HepG2 (cell line): Measurements from ENCODE around the gene CYB5D1. TPM values are rescaled to one million over a fixed set of nuclear protein-coding genes. Genes with fewer than 3 reads are reported as not detected.

Experiments
- ATAC-seq: fragments of 200-7000 bp; cut with Tn5 transposase; 3 replicates; pipeline ENCODE4 v1.9.1; 2020; ENCODE audit warnings: mild to moderate bottlenecking, moderate library complexity
- BruUV-seq: library from RNA; stranded (reverse); fragments of 400-500 nt; replicated peaks from 2 replicates; lab custom pipeline; 2021; lab: Mats Ljungman, UMichigan
- CTCF ChIA-PET: fragments of 300-600 bp; formaldehyde crosslinking; extraction: SDS; loops from one replicate; lab custom pipeline; 2021; ENCODE audit warnings: low total read pairs, inconsistent platforms, low intra/inter-chr PET ratio; lab: Yijun Ruan, JAX
- POLR2A ChIA-PET: fragments of 350-600 bp; sonication (Branson Sonifier 250); formaldehyde crosslinking; loops from one replicate; lab custom pipeline; 2020; ENCODE audit warnings: antibody characterized with exemption, inconsistent platforms; lab: Yijun Ruan, JAX
- DNase-seq: peaks from one replicate; pipeline ENCODE4 v3.0.0-alpha.2; 2015; ENCODE audit warnings: low spot score
- FAIRE-seq: peaks from 3 replicates; lab custom pipeline; 2011; peaks lifted over from hg19 to GRCh38; lab: Jason Lieb, UNC
- H2AFZ ChIP-seq: one replicate; pipeline ENCODE4 v1.6.1; 2011; ENCODE audit warnings: low read length, inconsistent platforms
- H3K27ac ChIP-seq: fragments of 300-600 bp; 3 replicates; pipeline ENCODE4 v1.8.0; 2011; ENCODE audit warnings: mixed run types, mild to moderate bottlenecking, mixed read lengths, low read length, inconsistent platforms; ENCODE audit not compliant: insufficient read depth; ENCODE audit errors: extremely low read length
- H3K27me3 ChIP-seq, 2 experiments: fragments of 200-600 bp in 1 of 2; 2 replicates in 1 of 2; 3 replicates in 1 of 2; pipeline versions ENCODE4 v1.6.0 to v1.8.0; 2011; ENCODE audit warnings: low read length in 2 of 2, mild to moderate bottlenecking in 2 of 2, moderate library complexity in 2 of 2, inconsistent platforms in 1 of 2; ENCODE audit not compliant: insufficient read depth in 2 of 2, control insufficient read depth in 1 of 2
- H3K36me3 ChIP-seq, 2 experiments: fragments of 200-600 bp in 1 of 2; replicated peaks in 1 of 2; 2 replicates in 1 of 2; 3 replicates in 1 of 2; pipeline versions ENCODE4 v1.5.1 to v1.8.0; 2011; ENCODE audit warnings: low read length in 2 of 2, inconsistent platforms in 1 of 2; ENCODE audit not compliant: insufficient read depth in 2 of 2, control insufficient read depth in 1 of 2
- H3K4me1 ChIP-seq: 2 replicates; pipeline ENCODE4 v1.5.1; 2012; ENCODE audit warnings: low read length, inconsistent platforms; ENCODE audit not compliant: insufficient read depth
- H3K4me2 ChIP-seq: 2 replicates; pipeline ENCODE4 v1.6.0; 2011; ENCODE audit warnings: low read depth, low read length, inconsistent platforms
- H3K4me3 ChIP-seq, 3 experiments: fragments of 200-600 bp in 1 of 3; sonication (generic), shearing (Covaris generic) in 1 of 3; replicated peaks in 1 of 3; 2 replicates each; pipeline ENCODE4 v1.5.1; 2011 to 2016; ENCODE audit warnings: low read length in 3 of 3, inconsistent platforms in 2 of 3, low read depth in 2 of 3, mild to moderate bottlenecking in 2 of 3, control low read depth in 1 of 3, mixed read lengths in 1 of 3; ENCODE audit not compliant: insufficient read depth in 1 of 3
- H3K79me2 ChIP-seq: one replicate; pipeline ENCODE4 v1.6.1; 2011; ENCODE audit warnings: low read length, inconsistent platforms; ENCODE audit not compliant: insufficient read depth
- H3K9ac ChIP-seq: 2 replicates; pipeline ENCODE4 v1.6.0; 2011; ENCODE audit warnings: mild to moderate bottlenecking, low read depth, low read length, inconsistent platforms; ENCODE audit not compliant: insufficient read depth
- H3K9me3 ChIP-seq: 2 replicates; pipeline ENCODE4 v1.5.1; 2012; ENCODE audit warnings: mild to moderate bottlenecking, low read length
- H4K20me1 ChIP-seq: 2 replicates; pipeline ENCODE4 v1.6.0; 2011; ENCODE audit warnings: inconsistent platforms, mild to moderate bottlenecking, low read length, moderate library complexity; ENCODE audit not compliant: insufficient read depth
- AGO1 ChIP-seq: fragments of 200-400 bp; formaldehyde crosslinking; IDR thresholded peaks from 2 replicates; pipeline ENCODE4 v1.6.1; 2017; ENCODE audit warnings: mild to moderate bottlenecking, low read depth, low read length, moderate library complexity; ENCODE audit not compliant: poor library complexity, severe bottlenecking
- HNRNPH1 ChIP-seq: fragments of 200-400 bp; formaldehyde crosslinking; optimal IDR thresholded peaks from 2 replicates; pipeline ENCODE3; 2017; ENCODE audit warnings: mild to moderate bottlenecking, low read depth, low read length
- POLR2A ChIP-seq, 2 experiments: IDR thresholded peaks; 2 replicates each; pipeline ENCODE4 v1.6.1; 2011; ENCODE audit warnings: low read depth in 2 of 2, low read length in 2 of 2, mild to moderate bottlenecking in 1 of 2, moderate library complexity in 1 of 2; ENCODE audit not compliant: insufficient read depth in 1 of 2
- RBM22 ChIP-seq: fragments of 200-400 bp; formaldehyde crosslinking; optimal IDR thresholded peaks from 2 replicates; pipeline ENCODE3; 2017; ENCODE audit warnings: mild to moderate bottlenecking, low read length, moderate library complexity
- RFX5 ChIP-seq: IDR thresholded peaks from 2 replicates; pipeline ENCODE4 v1.6.1; 2011; ENCODE audit warnings: low read depth, low read length, improper control_type of control experiment
- STAG1 ChIP-seq: sonication (generic); formaldehyde crosslinking; IDR thresholded peaks from 2 replicates; pipeline ENCODE4 v1.4.0; 2020; ENCODE audit warnings: missing genetic modification reagents
- ZBTB38 ChIP-seq: sonication (generic); formaldehyde crosslinking; IDR thresholded peaks from 2 replicates; pipeline ENCODE4 v1.5.1; 2020; ENCODE audit warnings: mild to moderate bottlenecking, missing genetic modification reagents
- ZFX ChIP-seq: sonication (generic); formaldehyde crosslinking; IDR thresholded peaks from 2 replicates; pipeline ENCODE4 v1.4.0; 2020; ENCODE audit warnings: mild to moderate bottlenecking, low read depth, missing genetic modification reagents, moderate library complexity
- ZNF354B ChIP-seq: sonication (generic); formaldehyde crosslinking; IDR thresholded peaks from 2 replicates; pipeline ENCODE4 v1.8.0; 2022; ENCODE audit warnings: mild to moderate bottlenecking, missing genetic modification reagents
- WGBS: methylation state at CpG from one replicate; pipeline ENCODE4 v1.1.6; 2017; ENCODE audit warnings: low lambda C conversion rate; 5-methylcytosine and 5-hydroxymethylcytosine counted together
- in situ Hi-C: cut with HindIII; loops from 2 replicates; pipeline ENCODE4 v1.10.0; 2017; ENCODE audit warnings: low pct_unique_long_range_greater_than_20kb; ENCODE audit not compliant: extremely low pct_ligation_motif_present
- intact Hi-C: fragments of 100-400 bp; cut with micrococcal nuclease; formaldehyde crosslinking; loops from one replicate; pipeline ENCODE4 v1.10.0; 2022; ENCODE audit not compliant: unreplicated experiment
- polyA plus RNA-seq, 8 experiments: library from polyadenylated mRNA; depleted of rRNA in 3 of 8; stranded (reverse) in 7 of 8; unstranded in 1 of 8; fragments of >200 nt; fragmentation: Illumina TruSeq in 4 of 8; extraction: Trizol in 4 of 8; gene quantifications; 2 replicates each; pipeline versions ENCODE4 v1.2.1 to v1.2.3, GENCODE V29; 2011 to 2016; ENCODE audit warnings: low read depth in 4 of 8, missing spikeins in 1 of 8, mixed read lengths in 1 of 8; ENCODE audit not compliant: insufficient read depth in 1 of 8
- total RNA-seq, 5 experiments: library from RNA; depleted of rRNA; stranded (reverse); fragments of >200 nt; fragmentation: Illumina TruSeq; extraction: Trizol; gene quantifications; 2 replicates each; pipeline ENCODE4 v1.2.3, GENCODE V29; 2016; ENCODE audit warnings: low read depth in 1 of 5
- TF ChIP-seq, protein P1 (sequence below): sonication (generic); formaldehyde crosslinking; IDR thresholded peaks from 2 replicates; pipeline ENCODE4; 2020; ENCODE audit warnings: missing genetic modification reagents, mild to moderate bottlenecking, borderline replicate concordance
- TF ChIP-seq, protein P2 (sequence below): sonication (generic); formaldehyde crosslinking; IDR thresholded peaks from 2 replicates; pipeline ENCODE4 v1.4.0; 2020; ENCODE audit warnings: missing genetic modification reagents

CYB5D1 gene
- total and polyA plus RNA-seq, 2 of the 13 experiments (the other 11 are each of a cell fraction or from before 2014, with no cell fraction given), result 8.9 to 17.0 TPM

DNA sequence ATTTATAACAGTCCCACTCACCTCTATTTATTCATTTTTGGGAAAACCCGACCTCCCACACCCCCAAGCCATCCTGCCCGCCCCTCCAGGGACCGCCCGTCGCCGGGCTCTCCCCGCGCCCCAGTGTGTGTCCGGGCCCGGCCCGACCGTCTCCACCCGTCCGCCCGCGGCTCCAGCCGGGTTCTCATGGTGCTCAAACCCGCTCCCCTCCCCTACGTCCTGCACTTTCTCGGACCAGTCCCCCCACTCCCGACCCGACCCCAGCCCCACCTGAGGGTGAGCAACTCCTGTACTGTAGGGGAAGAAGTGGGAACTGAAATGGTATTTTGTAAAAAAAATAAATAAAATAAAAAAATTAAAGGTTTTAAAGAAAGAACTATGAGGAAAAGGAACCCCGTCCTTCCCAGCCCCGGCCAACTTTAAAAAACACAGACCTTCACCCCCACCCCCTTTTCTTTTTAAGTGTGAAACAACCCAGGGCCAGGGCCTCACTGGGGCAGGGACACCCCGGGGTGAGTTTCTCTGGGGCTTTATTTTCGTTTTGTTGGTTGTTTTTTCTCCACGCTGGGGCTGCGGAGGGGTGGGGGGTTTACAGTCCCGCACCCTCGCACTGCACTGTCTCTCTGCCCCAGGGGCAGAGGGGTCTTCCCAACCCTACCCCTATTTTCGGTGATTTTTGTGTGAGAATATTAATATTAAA, 3.6 kb upstream of the CYB5D1 start:
- Histone ChIP-seq H3K4me1 (peaks cover 22% of the 10 kb centered on the region), H4K20me1 (peaks cover 7% of the 10 kb centered on the region), H2AFZ (no peak overlapping the region), H3K4me3 (no peak overlapping the region), H3K9me3 (no peaks in the 10 kb centered on the region), H3K79me2 (peaks cover 8% of the 10 kb centered on the region), H3K27ac (no peak overlapping the region), H3K36me3 (peaks cover 18 to 38% of the 10 kb centered on the region in 2 experiments), H3K27me3 (no peaks in the 10 kb centered on the region; a peak in 1 of 5 replicates), H3K9ac (no peak overlapping the region), H3K4me2 (no peak overlapping the region)
- in situ Hi-C loops, result no loop called here
- no peak for DNase-seq
- BruUV-seq, result no TSS peak
- no peak for FAIRE-seq
- ChIA-PET CTCF (interaction anchor here (0.5 kb wide), 1 partner anchor 118 kb away, joined by 3 read pairs; no protein-coding TSS in a partner anchor), POLR2A (no interaction called here)
- no peak for ATAC-seq
- intact Hi-C loops, result no loop called here
- TF ChIP-seq ZNF354B (no peak), HNRNPH1 (peak; percentile 13)
- 95% methylated on average over 31 of the region's 31 CpGs for WGBS

DNA sequence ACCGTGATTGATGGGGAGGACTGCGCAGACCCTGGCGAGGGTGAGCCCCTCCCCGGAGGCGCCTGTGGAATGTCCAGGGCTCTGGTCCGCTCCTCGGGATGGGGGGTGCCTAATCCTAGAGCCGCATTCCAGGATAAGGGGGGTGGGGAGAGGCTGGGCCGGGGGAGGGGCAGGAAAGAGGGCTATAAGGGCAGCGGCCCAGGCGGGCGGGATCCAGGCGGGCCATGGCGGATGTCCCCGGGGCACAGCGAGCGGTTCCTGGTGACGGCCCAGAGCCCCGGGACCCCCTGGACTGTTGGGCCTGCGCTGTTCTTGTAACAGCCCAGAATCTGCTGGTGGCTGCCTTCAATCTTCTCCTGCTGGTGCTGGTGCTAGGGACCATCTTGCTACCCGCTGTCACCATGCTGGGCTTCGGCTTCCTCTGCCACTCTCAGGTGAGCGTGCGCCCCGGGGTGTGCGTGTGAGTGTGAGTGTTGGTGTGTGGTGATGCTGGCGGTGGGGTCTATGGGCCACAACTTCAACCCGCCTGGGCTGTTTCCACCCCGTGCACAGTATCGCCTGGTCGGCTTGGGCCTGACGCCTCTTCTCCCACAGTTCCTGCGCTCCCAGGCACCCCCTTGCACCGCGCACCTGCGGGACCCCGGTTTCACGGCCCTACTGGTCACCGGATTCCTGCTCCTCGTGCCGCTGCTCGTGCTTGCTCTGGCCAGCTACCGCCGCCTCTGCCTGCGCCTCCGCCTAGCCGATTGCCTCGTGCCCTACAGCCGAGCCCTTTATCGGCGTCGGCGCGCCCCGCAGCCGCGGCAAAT, 2.7 kb upstream of the CYB5D1 start, which contains the start of gene TMEM88:
TSS of gene TMEM88 (plus strand) at position 216 of the 809 bp plus-strand sequence. CDS start at position 225, 9 bp downstream.
- peaks cover 7% of the 10 kb centered on the region for H4K20me1 ChIP-seq
- peak within 1 kb of the TSS; percentile 98 for H3K4me2 ChIP-seq
- peak within 1 kb of the TSS in 2 of 3 experiments; percentile 83; a peak in 3 of 6 replicates for H3K4me3 ChIP-seq
- peaks cover 8% of the 10 kb centered on the region for H3K79me2 ChIP-seq
- no peaks in the 10 kb centered on the region; a peak in 1 of 5 replicates for H3K27me3 ChIP-seq
- ChIA-PET POLR2A (interaction anchor here (3.1 kb wide), 2 partner anchors 12 to 19 kb away, joined by 95 to 104 read pairs; partner anchors contain the start of gene KDM6B), CTCF (no interaction called here)
- ATAC-seq (no peak), FAIRE-seq (no peak), DNase-seq (no peak)
- no peak within 1 kb of the TSS for H2AFZ ChIP-seq
- BruUV-seq, result no TSS peak
- WGBS, result 96% methylated on average over 49 of the region's 57 CpGs
- no peaks in the 10 kb centered on the region for H3K9me3 ChIP-seq
- intact Hi-C loops, result no loop called here
- H3K9ac ChIP-seq, result peak within 1 kb of the TSS; percentile 80; the same call in 1 of the 2 replicates
- in situ Hi-C loops, result loop anchor here (5.0 kb wide), 1 partner anchor 42 kb away; no protein-coding TSS in a partner anchor
- peaks cover 11 to 30% of the 10 kb centered on the region in 2 experiments; a peak in 4 of 5 replicates for H3K36me3 ChIP-seq
- H3K4me1 ChIP-seq, result peaks cover 31% of the 10 kb centered on the region
- no peak within 1 kb of the TSS for H3K27ac ChIP-seq
- TF ChIP-seq STAG1 (CRISPR knock-in tag), result no peak
- peak; percentile 18; the same call in 1 of the 2 replicates for TF ChIP-seq ZBTB38 (CRISPR knock-in tag)
- TF ChIP-seq RBM22, result peak; percentile 80
- 0 out of 4 replicates have a peak, but pooled peaks of 1 of the 2 experiments have one; percentile 27 for TF ChIP-seq POLR2A (IDR thresholded peaks at IDR 0.05; ENCODE audit: insufficient read depth in 1 of 2, low read depth in 2 of 2, low read length in 2 of 2)
- TF ChIP-seq, protein P1, sequence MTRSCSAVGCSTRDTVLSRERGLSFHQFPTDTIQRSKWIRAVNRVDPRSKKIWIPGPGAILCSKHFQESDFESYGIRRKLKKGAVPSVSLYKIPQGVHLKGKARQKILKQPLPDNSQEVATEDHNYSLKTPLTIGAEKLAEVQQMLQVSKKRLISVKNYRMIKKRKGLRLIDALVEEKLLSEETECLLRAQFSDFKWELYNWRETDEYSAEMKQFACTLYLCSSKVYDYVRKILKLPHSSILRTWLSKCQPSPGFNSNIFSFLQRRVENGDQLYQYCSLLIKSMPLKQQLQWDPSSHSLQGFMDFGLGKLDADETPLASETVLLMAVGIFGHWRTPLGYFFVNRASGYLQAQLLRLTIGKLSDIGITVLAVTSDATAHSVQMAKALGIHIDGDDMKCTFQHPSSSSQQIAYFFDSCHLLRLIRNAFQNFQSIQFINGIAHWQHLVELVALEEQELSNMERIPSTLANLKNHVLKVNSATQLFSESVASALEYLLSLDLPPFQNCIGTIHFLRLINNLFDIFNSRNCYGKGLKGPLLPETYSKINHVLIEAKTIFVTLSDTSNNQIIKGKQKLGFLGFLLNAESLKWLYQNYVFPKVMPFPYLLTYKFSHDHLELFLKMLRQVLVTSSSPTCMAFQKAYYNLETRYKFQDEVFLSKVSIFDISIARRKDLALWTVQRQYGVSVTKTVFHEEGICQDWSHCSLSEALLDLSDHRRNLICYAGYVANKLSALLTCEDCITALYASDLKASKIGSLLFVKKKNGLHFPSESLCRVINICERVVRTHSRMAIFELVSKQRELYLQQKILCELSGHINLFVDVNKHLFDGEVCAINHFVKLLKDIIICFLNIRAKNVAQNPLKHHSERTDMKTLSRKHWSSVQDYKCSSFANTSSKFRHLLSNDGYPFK, result no peak
- no peak for TF ChIP-seq ZFX (CRISPR knock-in tag)
- TF ChIP-seq, protein P2, sequence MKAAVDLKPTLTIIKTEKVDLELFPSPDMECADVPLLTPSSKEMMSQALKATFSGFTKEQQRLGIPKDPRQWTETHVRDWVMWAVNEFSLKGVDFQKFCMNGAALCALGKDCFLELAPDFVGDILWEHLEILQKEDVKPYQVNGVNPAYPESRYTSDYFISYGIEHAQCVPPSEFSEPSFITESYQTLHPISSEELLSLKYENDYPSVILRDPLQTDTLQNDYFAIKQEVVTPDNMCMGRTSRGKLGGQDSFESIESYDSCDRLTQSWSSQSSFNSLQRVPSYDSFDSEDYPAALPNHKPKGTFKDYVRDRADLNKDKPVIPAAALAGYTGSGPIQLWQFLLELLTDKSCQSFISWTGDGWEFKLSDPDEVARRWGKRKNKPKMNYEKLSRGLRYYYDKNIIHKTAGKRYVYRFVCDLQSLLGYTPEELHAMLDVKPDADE (CRISPR knock-in tag), result no peak
- TF ChIP-seq RFX5, result no peak
- peak; percentile 64 for TF ChIP-seq AGO1
